HFF-Myc (cell line): Measurements from ENCODE around the gene CASP8.
A peak's percentile ranks its signal among the peaks of the same experiment; 100 is the strongest.

Experiments
- DNase-seq: peaks from one replicate; pipeline ENCODE4 v3.0.0-alpha.2; 2011; ENCODE audit warnings: low read depth; ENCODE audit errors: extremely low read depth
- H3K4me3 ChIP-seq: replicated peaks from 2 replicates; pipeline ENCODE4 v1.5.1; 2011; ENCODE audit warnings: low read depth, mild to moderate bottlenecking, control low read depth, low read length
- TF ChIP-seq, protein P1 (sequence below): IDR thresholded peaks from 2 replicates; pipeline ENCODE4 v1.5.1; 2012; ENCODE audit warnings: mild to moderate bottlenecking, low read depth, low read length, control low read depth; ENCODE audit errors: missing control alignments

The CASP8 gene

DNA sequence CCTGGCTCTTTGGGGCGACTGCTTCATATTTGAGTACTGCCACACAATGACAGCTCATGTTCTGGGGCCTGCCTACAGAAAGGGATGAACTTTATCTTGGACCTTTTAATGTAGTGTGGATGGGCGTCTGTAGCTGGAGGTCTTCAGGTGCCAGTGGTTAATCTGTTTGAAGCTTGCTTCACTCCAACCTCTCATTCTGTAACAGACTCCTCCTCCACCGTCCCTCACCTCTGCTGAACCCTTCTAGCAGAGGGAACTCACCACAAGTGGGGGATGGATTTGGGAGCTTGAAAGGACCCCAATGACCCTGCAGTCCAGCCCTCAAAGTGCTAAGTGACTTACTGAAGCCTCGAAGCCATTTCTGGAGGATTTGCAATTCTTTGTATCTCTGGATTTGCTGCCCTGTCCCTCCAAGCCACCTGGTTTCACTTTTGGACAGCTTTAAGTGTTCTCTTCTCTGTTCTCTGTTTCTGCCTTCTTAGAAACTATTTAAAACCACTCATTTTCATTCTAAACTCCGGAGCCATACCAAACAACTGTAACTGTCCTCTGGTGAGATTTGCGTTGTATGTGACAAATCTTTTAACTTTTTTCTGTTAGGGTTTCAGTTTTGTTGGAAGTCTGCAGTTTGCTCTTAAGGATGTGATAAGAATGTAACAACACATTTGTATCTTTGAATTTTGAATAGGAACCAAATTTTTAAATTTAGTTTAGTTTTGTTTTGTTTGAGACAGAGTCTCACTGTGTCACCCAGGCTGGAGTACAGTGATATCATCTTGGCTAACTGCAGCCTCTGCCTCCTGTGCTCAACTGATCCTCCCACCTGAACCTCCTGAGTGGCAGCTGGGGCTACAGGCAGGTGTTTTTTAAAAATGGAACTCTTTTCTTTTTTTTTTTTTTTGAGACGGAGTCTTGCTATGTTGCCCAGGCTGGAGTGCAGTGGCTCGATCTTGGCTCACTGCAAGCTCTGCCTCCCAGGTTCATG lies 37.0 kb upstream of the CASP8 start:
- TF ChIP-seq, protein P1, sequence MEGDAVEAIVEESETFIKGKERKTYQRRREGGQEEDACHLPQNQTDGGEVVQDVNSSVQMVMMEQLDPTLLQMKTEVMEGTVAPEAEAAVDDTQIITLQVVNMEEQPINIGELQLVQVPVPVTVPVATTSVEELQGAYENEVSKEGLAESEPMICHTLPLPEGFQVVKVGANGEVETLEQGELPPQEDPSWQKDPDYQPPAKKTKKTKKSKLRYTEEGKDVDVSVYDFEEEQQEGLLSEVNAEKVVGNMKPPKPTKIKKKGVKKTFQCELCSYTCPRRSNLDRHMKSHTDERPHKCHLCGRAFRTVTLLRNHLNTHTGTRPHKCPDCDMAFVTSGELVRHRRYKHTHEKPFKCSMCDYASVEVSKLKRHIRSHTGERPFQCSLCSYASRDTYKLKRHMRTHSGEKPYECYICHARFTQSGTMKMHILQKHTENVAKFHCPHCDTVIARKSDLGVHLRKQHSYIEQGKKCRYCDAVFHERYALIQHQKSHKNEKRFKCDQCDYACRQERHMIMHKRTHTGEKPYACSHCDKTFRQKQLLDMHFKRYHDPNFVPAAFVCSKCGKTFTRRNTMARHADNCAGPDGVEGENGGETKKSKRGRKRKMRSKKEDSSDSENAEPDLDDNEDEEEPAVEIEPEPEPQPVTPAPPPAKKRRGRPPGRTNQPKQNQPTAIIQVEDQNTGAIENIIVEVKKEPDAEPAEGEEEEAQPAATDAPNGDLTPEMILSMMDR: no peak
- no peak for DNase-seq
- H3K4me3 ChIP-seq: no peak overlapping the region

DNA sequence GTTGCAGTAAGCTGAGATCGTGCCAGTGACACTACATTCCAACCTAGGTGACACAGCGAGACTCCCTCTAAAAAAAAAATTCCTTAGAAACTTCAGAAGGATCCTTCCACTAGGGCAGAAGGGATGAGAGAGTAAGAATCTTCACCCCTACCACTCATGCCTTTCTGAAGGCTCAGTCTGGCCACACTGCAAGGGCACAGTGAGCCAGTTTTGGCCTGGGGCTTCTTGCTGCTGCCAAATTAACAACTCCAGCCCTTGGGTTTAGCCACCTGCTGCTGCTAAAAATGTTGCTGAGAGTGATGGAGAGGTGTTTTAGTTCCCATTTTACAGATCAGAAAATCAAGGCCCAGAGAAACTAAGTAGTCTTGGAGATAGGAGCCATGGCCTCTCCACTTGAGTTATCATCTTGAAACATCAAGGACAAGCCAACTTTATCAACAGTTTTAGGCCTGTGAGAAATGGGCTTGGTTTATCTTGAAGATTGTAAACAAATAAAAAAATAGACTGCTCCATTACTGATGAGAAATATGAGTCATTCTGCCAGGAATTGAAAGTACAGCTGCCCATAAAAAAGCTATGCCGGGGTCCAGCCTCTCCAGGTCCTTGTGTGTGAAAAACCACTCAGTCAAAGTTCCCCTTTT lies 31.9 kb upstream of the CASP8 start:
- DNase-seq: no peak
- TF ChIP-seq, protein P1: no peak

DNA sequence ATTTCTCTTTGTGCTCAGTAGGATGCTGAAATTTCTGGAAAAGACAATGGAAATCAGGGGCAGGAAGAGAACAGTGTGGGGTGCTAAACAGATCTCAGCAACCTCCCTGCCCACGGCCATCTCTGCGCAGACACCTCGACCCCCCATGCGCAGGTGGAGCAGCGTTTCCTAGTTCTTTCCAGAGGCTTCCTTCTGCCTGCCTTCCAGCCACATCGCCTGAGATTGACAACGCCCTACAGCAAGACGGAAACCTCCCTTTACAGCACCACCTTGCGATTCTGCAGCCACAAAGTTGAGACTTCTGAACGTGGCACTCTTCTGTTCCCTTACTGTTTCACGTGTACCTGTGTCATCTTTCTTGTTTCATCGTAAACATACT lies 31.4 kb upstream of the CASP8 start:
- no peak overlapping the region for H3K4me3 ChIP-seq
- no peak for DNase-seq
- TF ChIP-seq, protein P1: no peak

More for the DNA sequence above, 31.9 kb upstream of the CASP8 start:
- H3K4me3 ChIP-seq: no peak overlapping the region

DNA sequence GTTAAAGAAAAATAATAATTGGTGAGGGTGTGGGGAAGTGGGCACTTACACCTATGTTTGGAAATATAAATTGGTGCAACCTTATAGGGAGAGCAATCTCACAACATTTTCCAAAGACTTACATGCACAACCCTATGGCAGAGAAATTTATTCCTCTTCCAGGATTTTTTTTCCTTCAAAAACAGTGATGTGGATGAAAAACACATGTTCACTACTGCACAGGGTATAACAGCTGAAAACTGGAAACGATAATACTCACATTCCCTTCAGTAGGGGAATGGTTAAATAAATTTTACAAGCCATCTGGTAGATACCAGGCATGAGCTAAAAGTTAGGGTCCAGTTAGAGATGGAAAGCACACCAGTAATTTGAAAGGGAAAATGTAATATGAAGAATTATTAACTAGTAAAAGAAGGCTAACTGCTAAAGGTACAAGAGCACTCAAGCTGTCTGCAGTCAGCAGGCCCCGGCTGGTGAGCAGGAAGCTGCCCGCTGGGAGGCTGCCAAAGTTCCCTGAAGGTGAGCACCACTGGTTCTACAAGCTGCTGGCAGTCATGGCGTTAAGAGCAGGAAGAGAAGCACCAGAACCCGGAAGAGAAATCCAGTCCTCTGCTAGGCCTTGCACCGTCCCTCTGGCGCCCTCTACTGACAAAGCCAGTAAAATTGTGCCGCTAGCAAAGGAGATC lies 28.4 kb upstream of the CASP8 start:
- TF ChIP-seq, protein P1: peak; percentile 94
- peak; percentile 95 for DNase-seq
- no peak overlapping the region for H3K4me3 ChIP-seq

DNA sequence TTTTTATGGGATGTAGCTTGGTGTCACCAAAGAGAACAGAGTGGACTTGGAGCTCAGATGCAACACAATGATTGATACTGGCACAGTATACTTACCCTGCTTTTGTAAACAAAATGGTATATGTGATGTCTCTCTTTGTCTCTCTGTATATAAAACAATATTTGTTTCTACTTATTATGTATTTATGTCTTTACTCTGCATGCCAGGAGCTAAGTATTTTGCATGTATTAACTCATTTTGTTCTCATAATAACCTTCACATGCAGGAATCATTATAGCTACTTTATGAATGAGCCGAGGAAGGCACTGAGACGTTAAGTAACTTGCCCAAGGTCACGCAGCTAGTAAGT lies 27.9 kb upstream of the CASP8 start:
- TF ChIP-seq, protein P1: no peak
- DNase-seq: no peak
- H3K4me3 ChIP-seq: no peak overlapping the region

DNA sequence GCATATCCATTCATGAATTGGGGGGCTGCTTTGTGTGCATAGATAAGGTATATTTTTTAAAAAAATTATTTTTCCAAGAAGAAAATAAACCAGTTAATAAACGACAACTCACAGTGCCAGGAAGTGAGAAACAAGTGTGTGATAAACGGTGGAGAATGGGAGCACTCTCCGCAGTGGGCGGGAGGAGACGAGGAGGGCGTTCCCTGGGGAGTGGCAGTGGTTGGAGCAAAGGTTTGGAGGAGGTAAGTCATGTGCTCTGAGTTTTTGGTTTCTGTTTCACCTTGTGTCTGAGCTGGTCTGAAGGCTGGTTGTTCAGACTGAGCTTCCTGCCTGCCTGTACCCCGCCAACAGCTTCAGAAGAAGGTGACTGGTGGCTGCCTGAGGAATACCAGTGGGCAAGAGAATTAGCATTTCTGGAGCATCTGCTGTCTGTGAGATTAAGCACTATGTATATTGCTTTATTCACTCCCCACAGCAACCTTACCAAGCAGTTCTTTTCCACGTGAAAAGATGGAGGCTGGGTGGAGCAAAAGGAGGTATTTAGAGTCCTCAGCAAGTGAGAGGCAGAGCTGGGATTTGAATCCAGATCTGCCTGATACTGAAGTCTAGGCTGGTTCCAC lies 27.0 kb upstream of the CASP8 start:
- TF ChIP-seq, protein P1: no peak
- no peak for DNase-seq
- no peak overlapping the region for H3K4me3 ChIP-seq
